NCI-H748 (cell line): ENCODE measurements around the gene TXNDC5.
"Not testable (repeated sequence)": the region's sequence is repeated elsewhere in the genome, so short reads cannot be mapped to it uniquely, and the experiment has no call there.

Experiments
- DNase-seq: peaks from one replicate; lab custom pipeline; 2025; ENCODE audit not compliant: unreplicated experiment; lab: John Stamatoyannopoulos, UW

Gene TXNDC5

GRCh38 chr6:7897461-7898192, 13.0 kb downstream of the TXNDC5 start:
- no peak for DNase-seq

- DNase-seq: no peak
These were observed 14.1 kb downstream of the TXNDC5 start for GRCh38 chr6:7896465-7896987.

GRCh38 chr6:7895125-7895423, 15.5 kb downstream of the TXNDC5 start:
- no peak for DNase-seq

- DNase-seq: no peak
These were observed 16.1 kb downstream of the TXNDC5 start for GRCh38 chr6:7894262-7895124.

GRCh38 chr6:7893342-7893741, 17.2 kb downstream of the TXNDC5 start:
- DNase-seq: no peak

- not testable (repeated sequence) for DNase-seq
These were observed 18.2 kb downstream of the TXNDC5 start for GRCh38 chr6:7892367-7892766.

GRCh38 chr6:7891078-7891872, 19.3 kb downstream of the TXNDC5 start:
- DNase-seq: no peak

GRCh38 chr6:7888587-7889357, 21.8 kb downstream of the TXNDC5 start:
- DNase-seq: no peak

- DNase-seq: no peak
These were observed 23.2 kb downstream of the TXNDC5 start for GRCh38 chr6:7887278-7887991.

- no peak for DNase-seq
These were observed 24.5 kb downstream of the TXNDC5 start for GRCh38 chr6:7886132-7886531.

- no peak for DNase-seq
These were observed 27.2 kb downstream of the TXNDC5 start for GRCh38 chr6:7883381-7883780.

- DNase-seq: no peak
These were observed 27.9 kb downstream of the TXNDC5 start for GRCh38 chr6:7882505-7883257.

- no peak for DNase-seq
These were observed 28.7 kb downstream of the TXNDC5 start for GRCh38 chr6:7881765-7882500.

- DNase-seq: no peak
These were observed 29.9 kb downstream of the TXNDC5 start for GRCh38 chr6:7880718-7881107.

- no peak for DNase-seq
These were observed 30.4 kb downstream of the TXNDC5 start for GRCh38 chr6:7879980-7880717.

GRCh38 chr6:7879579-7879978, 31.0 kb downstream of the TXNDC5 start:
- no peak for DNase-seq

GRCh38 chr6:7879043-7879442, 31.5 kb downstream of the TXNDC5 start:
- DNase-seq: no peak

GRCh38 chr6:7878401-7878964, 32.1 kb downstream of the TXNDC5 start:
- DNase-seq: no peak
